Heart left ventricle (tissue), 16 donors: ENCODE measurements around the gene NPFFR1. TPM values are rescaled to one million over a fixed set of nuclear protein-coding genes. Genes with fewer than 3 reads are reported as not detected.

Experiments used
- ATAC-seq, 4 donors: fragments of 200-7000 bp; cut with Tn5 transposase; one replicate each; pipeline ENCODE4 v1.9.1; 2020 to 2022; ENCODE audit warnings: moderate library complexity in 4 of 4, mild to moderate bottlenecking in 3 of 4, moderate number of reproducible peaks in 1 of 4
- DNase-seq, 5 donors: peaks; one replicate each; pipeline ENCODE4 v3.0.0-alpha.2; 2020
- H3K27ac ChIP-seq, 12 donors: fragments of 200-600 bp; sonication (generic) in 4 of 12; one replicate each; pipeline versions ENCODE4 v1.5.0 to v1.8.0; 2016 to 2022; ENCODE audit warnings: mild to moderate bottlenecking in 2 of 12
- H3K27me3 ChIP-seq, 9 donors: fragments of 200-600 bp; sonication (generic) in 2 of 9; one replicate each; pipeline versions ENCODE4 v1.5.1 to v1.8.0; 2016 to 2022; ENCODE audit warnings: mild to moderate bottlenecking in 3 of 9
- H3K36me3 ChIP-seq, 9 donors: fragments of 200-600 bp; sonication (generic) in 2 of 9; one replicate each; pipeline versions ENCODE4 v1.5.0 to v1.8.0; 2018 to 2022; ENCODE audit warnings: mild to moderate bottlenecking in 2 of 9
- H3K4me1 ChIP-seq, 12 donors: fragments of 200-600 bp; sonication (generic) in 4 of 12; one replicate each; pipeline versions ENCODE4 v1.5.0 to v1.8.0; 2016 to 2022; ENCODE audit warnings: mild to moderate bottlenecking in 3 of 12
- H3K4me3 ChIP-seq, 12 donors: fragments of 200-600 bp; sonication (generic) in 4 of 12; one replicate each; pipeline versions ENCODE4 v1.5.0 to v1.8.0; 2017 to 2022; ENCODE audit warnings: mild to moderate bottlenecking in 9 of 12, moderate library complexity in 4 of 12
- H3K9me3 ChIP-seq, 12 donors: fragments of 200-600 bp; sonication (generic) in 4 of 12; one replicate each; pipeline versions ENCODE4 v1.5.0 to v1.8.0; 2016 to 2022; ENCODE audit warnings: mild to moderate bottlenecking in 1 of 12
- POLR2A ChIP-seq, 2 donors: fragments of 450-650 bp; IDR thresholded peaks; one replicate each; pipeline ENCODE4 v1.6.1; 2017; ENCODE audit warnings: antibody characterized with exemption in 2 of 2, mild to moderate bottlenecking in 2 of 2, moderate library complexity in 2 of 2
- WGBS, 4 donors: extraction: QIAGEN DNeasy Blood & Tissue Kit in 2 of 4; methylation state at CpG; one replicate each; pipeline versions ENCODE4 v1.1.5 to v1.1.7; 2013 to 2018; 5-methylcytosine and 5-hydroxymethylcytosine counted together
- intact Hi-C, 10 donors: fragments of 100-400 bp; cut with DNase I; formaldehyde crosslinking; loops; one replicate each; pipeline versions ENCODE4 v1.11.1 to v1.14.2; 2022
- polyA plus RNA-seq, 2 donors: library from polyadenylated mRNA; stranded (reverse); fragments of 200-250 nt; gene quantifications; one replicate each; pipeline ENCODE4 v1.2.3, GENCODE V29; 2013
- total RNA-seq, 9 donors: library from RNA; depleted of rRNA in 2 of 9; stranded (reverse); fragments of >200 nt in 2 of 9; fragmentation: NEBNext Ultra II Directional in 3 of 9; extraction: Animal tissue kit (Norgen Biotek cat#: 25700) in 3 of 9; gene quantifications; one replicate each; pipeline versions ENCODE4 v1.1.0 to v1.2.4, GENCODE V29; 2016 to 2023
- TF ChIP-seq, protein P1 (sequence below), 12 donors: fragments of 200-600 bp; sonication (generic) in 4 of 12; IDR thresholded peaks; one replicate each; pipeline versions ENCODE4 v1.5.0 to v1.8.0; 2018 to 2022; ENCODE audit warnings: antibody characterized with exemption in 12 of 12, mild to moderate bottlenecking in 5 of 12
- donor health status: ischemic (EF 13 %, LVEDD 7.1; RV severe dilation, severe dysfunction).
- donor health status: healthy with polysubstance abuse.
- donor health status: DM: no; HTN: yes; CAD: no.
- donor health status: DM: no; HTN: no; CAD: no.
- donor health status: ischemic (EF 25% LVEDD 6.9; RV normal size, moderate dysfunction).
- donor health status: ischemic (EF 25% LVEDD 5.7; RV mildly dilated, moderate dysfunction).
- donor health status: healthy.
- donor health status: DM: yes; HTN: yes; CAD: no.
- donor health status: ischemic (EF 35%, LVEDD 5.7; RV mildly dilated, moderate dysfunction).
- donor health status: nonischemic (EF 11% LVEDD 7.7; RV severe dilation, severe dysfunction).
- donor health status: DM: yes; HTN: yes; CAD: no.
- donor health status: PGD.
- donor health status: ischemic (EF 29% LVEDD 5.4; RV normal size, mild dysfunction).
- donor health status: nonischemic (EF 23%, LVEDD 6.1; RV moderate dilation, normal function).

NPFFR1 gene
- total and polyA plus RNA-seq, 11 donors, result 0.52 TPM; not detected in 10

DNA sequence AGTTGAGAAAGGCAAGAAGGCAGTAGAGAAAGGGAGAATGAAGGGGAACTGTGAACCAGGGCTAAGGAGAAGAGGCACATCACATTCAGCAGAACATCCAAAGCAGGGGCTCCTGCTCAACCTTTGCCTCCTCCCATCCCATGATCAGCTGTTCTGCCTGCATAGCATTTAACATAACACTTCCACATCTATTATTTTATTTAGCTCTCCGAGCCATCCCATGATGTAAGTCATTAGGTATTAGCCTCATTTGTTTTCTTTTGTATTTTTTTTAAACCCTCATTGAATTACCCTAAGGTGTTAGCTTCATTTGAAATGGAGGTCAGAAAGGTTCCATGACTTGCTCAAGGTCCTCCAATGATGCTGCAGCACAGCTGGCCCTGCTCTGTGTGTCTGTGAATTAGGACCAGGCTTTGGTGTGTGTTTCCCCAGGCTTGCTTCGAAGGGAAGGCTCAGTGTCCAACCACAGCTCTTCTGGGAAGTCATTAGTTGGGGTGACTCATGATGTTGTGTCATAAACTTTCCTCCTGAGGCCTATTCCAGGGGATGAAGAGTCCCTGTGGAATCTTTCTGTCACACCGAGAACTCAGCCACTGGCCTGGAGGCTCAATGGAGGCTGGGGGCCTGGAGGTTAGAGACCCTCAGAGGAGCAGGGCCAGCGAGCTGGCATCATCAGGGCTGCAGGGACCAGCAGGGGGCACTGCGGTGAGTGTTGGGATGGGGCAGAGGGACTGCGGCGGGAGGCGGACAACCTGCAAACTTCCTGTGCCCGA is 16.5 kb downstream of the NPFFR1 start:
- Histone ChIP-seq H3K27me3 (peaks cover 0 to 9% (median 0%) of the 10 kb centered on the region in 9 donors), H3K4me1 (peaks cover 0 to 14% (median 0%) of the 10 kb centered on the region in 12 donors), H3K9me3 (no peaks in the 10 kb centered on the region), H3K36me3 (no peaks in the 10 kb centered on the region), H3K4me3 (no peak overlapping the region), H3K27ac (no peak overlapping the region)
- no peak for TF ChIP-seq POLR2A (IDR thresholded peaks at IDR 0.05)
- TF ChIP-seq, protein P1, sequence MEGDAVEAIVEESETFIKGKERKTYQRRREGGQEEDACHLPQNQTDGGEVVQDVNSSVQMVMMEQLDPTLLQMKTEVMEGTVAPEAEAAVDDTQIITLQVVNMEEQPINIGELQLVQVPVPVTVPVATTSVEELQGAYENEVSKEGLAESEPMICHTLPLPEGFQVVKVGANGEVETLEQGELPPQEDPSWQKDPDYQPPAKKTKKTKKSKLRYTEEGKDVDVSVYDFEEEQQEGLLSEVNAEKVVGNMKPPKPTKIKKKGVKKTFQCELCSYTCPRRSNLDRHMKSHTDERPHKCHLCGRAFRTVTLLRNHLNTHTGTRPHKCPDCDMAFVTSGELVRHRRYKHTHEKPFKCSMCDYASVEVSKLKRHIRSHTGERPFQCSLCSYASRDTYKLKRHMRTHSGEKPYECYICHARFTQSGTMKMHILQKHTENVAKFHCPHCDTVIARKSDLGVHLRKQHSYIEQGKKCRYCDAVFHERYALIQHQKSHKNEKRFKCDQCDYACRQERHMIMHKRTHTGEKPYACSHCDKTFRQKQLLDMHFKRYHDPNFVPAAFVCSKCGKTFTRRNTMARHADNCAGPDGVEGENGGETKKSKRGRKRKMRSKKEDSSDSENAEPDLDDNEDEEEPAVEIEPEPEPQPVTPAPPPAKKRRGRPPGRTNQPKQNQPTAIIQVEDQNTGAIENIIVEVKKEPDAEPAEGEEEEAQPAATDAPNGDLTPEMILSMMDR (IDR thresholded peaks at IDR 0.05), result peak in 7 of 12 donors; percentile 7 to 36 (median 18)
- WGBS, 4 donors, result 53 to 77% (median 58%) methylated on average over 8 to 9 of the region's 9 CpGs
- intact Hi-C loops, result loop anchor here in 2 of 10 donors (5.0 kb wide), 1 partner anchor 95 kb away; no protein-coding TSS in a partner anchor
- ATAC-seq (peak in 3 of 4 donors; percentile 8 to 78 (median 50)), DNase-seq (no peak)

DNA sequence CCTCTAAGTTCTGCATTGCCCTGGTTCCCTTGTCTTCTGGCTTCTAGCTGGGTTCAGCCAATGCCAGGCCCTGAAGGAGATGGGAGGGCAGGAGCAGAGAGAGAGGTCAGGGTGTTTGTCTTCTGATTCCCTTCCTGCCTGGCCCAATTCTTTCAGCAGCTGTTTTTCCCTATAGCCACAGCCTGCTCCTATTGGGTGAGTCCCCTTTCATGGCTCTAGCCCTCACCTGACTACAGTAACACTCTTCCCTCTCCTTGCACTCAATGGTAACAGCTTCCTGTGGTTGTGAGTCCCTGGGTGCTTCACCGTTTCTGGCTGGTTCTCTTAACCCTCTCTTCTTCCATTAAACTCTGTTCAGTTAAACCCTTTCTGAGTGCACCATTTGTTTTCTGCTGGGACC is 17.1 kb downstream of the NPFFR1 start:
- DNase-seq (no peak), ATAC-seq (no peak)
- no peak for TF ChIP-seq POLR2A (IDR thresholded peaks at IDR 0.05)
- TF ChIP-seq, protein P1 (IDR thresholded peaks at IDR 0.05), result no peak
- H3K4me1 ChIP-seq, result peaks cover 0 to 14% (median 0%) of the 10 kb centered on the region in 12 donors
- H3K4me3 ChIP-seq, result no peak overlapping the region
- intact Hi-C loops, result loop anchor here in 2 of 10 donors (5.0 kb wide), 1 partner anchor 96 kb away; no protein-coding TSS in a partner anchor
- no peaks in the 10 kb centered on the region for H3K9me3 ChIP-seq
- WGBS, 4 donors, result 56 to 71% (median 60%) methylated on average over 1 of the region's 1 CpG
- peaks cover 0 to 9% (median 0%) of the 10 kb centered on the region in 9 donors for H3K27me3 ChIP-seq
- H3K36me3 ChIP-seq, result no peaks in the 10 kb centered on the region
- H3K27ac ChIP-seq, result no peak overlapping the region

GRCh38 chr10:70266056-70266455 is 17.7 kb downstream of the NPFFR1 start:
- H3K36me3 ChIP-seq, result no peaks in the 10 kb centered on the region
- WGBS, 4 donors, result 92 to 96% (median 94%) methylated on average over 7 of the region's 7 CpGs
- peaks cover 0 to 14% (median 0%) of the 10 kb centered on the region in 12 donors for H3K4me1 ChIP-seq
- DNase-seq (no peak), ATAC-seq (no peak)
- no peak overlapping the region for H3K27ac ChIP-seq
- H3K27me3 ChIP-seq, result peaks cover 0 to 13% (median 0%) of the 10 kb centered on the region in 9 donors
- peaks cover 0 to 6% (median 0%) of the 10 kb centered on the region in 12 donors for H3K9me3 ChIP-seq
- intact Hi-C loops, result loop anchor here in 2 of 10 donors (5.0 kb wide), 1 partner anchor 96 kb away; no protein-coding TSS in a partner anchor
- no peak overlapping the region for H3K4me3 ChIP-seq
- no peak for TF ChIP-seq POLR2A (IDR thresholded peaks at IDR 0.05)
- TF ChIP-seq, protein P1 (IDR thresholded peaks at IDR 0.05), result no peak

DNA sequence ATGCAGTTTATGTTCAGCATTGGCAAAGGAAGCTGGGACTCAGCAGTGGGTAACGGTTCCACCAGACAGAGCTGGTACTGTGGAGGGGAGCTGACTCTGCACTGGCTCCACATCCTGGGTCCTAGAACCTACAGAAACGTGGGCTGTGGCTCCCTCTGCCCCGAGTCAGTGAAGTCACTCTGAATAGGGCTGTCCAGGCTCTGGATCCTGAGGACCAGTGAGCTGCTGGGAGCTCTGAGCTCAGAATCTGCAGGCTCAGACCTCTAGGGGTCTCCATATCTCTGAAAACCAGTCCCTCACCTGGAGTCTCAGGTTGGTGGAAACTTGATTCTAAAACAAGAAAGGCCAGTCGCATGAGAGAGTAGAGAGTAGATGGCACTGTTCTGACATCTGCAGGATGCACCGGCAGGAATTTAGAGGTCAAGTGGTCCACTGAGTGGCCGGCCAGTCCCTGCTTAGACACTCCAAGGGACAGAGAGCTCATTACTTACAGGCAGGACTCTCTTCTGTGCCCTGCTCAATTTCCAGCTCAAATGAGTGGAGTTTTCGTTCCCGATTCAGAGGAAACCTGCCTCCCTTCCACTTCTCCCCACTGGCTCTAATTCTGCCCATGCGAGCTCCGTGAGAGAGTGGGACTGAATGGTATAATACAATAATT is 18.6 kb downstream of the NPFFR1 start:
- Histone ChIP-seq H3K4me1 (peaks cover 0 to 14% (median 0%) of the 10 kb centered on the region in 12 donors), H3K36me3 (no peaks in the 10 kb centered on the region), H3K27ac (no peak overlapping the region), H3K9me3 (peaks cover 0 to 11% (median 0%) of the 10 kb centered on the region in 12 donors), H3K4me3 (no peak overlapping the region), H3K27me3 (peaks cover 0 to 13% (median 0%) of the 10 kb centered on the region in 9 donors)
- WGBS, 4 donors, result 47 to 54% (median 50%) methylated on average over 10 of the region's 10 CpGs
- no peak for DNase-seq
- ATAC-seq, result peak in 3 of 4 donors; percentile 42 to 58 (median 51)
- intact Hi-C loops, result loop anchor here in 2 of 10 donors (5.0 kb wide), 1 partner anchor 97 kb away; no protein-coding TSS in a partner anchor
- TF ChIP-seq, protein P1 (IDR thresholded peaks at IDR 0.05), result peak in 9 of 12 donors; percentile 7 to 38 (median 17)
- TF ChIP-seq POLR2A (IDR thresholded peaks at IDR 0.05), result no peak
